Measurements from ENCODE around the gene KIAA1671. TPM values are rescaled to one million over a fixed set of nuclear protein-coding genes. Genes with fewer than 3 reads are reported as not detected.

Gene KIAA1671
- total RNA-seq, 4 donors from 2014 or later = 30.6 to 52.7 (median 39.9) TPM

- Histone ChIP-seq H3K27ac (peak overlapping the region; percentile 13 to 88 (median 85)), H3K36me3 (no peaks in the 10 kb centered on the region), H3K4me1 (peaks cover 0 to 35% (median 17%) of the 10 kb centered on the region in 4 donors), H3K27me3 (no peaks in the 10 kb centered on the region), H3K4me3 (peak overlapping the region; percentile 61 to 71 (median 64)), H3K9me3 (no peaks in the 10 kb centered on the region)
- TF ChIP-seq EP300 (IDR thresholded peaks at IDR 0.05) = peak in 1 of 2 donors; percentile 15
- TF ChIP-seq POLR2A (IDR thresholded peaks at IDR 0.05) = no peak
- no peak for TF ChIP-seq CTCF (IDR thresholded peaks at IDR 0.05)
- 2 to 3% methylated on average over 20 to 28 of the region's 35 CpGs for WGBS, 2 donors
- DNase-seq (ENCODE audit: low spot score in 2 of 2) = peak in 1 of 2 donors; percentile 27
Observed at GRCh38 chr22:24952837-24953383, 394 bp downstream of the KIAA1671 start.

- H3K27me3 ChIP-seq = no peaks in the 10 kb centered on the region
- peak overlapping the region; percentile 13 to 88 (median 85) for H3K27ac ChIP-seq
- no peaks in the 10 kb centered on the region for H3K9me3 ChIP-seq
- H3K36me3 ChIP-seq = no peaks in the 10 kb centered on the region
- DNase-seq (ENCODE audit: low spot score in 2 of 2) = no peak
- peaks cover 0 to 35% (median 17%) of the 10 kb centered on the region in 4 donors for H3K4me1 ChIP-seq
- TF ChIP-seq CTCF (IDR thresholded peaks at IDR 0.05) (no peak), POLR2A (IDR thresholded peaks at IDR 0.05) (no peak), EP300 (IDR thresholded peaks at IDR 0.05) (no peak)
- WGBS, 2 donors = 10 to 17% methylated on average over 17 to 26 of the region's 47 CpGs
- peak overlapping the region; percentile 61 to 71 (median 64) for H3K4me3 ChIP-seq
Observed at GRCh38 chr22:24953384-24954113, 1.0 kb downstream of the KIAA1671 start.

GRCh38 chr22:24954114-24954463, 1.6 kb downstream of the KIAA1671 start:
- peak overlapping the region in 3 of 4 donors; percentile 61 to 71 (median 66) for H3K4me3 ChIP-seq
- peaks cover 0 to 39% (median 17%) of the 10 kb centered on the region in 4 donors for H3K4me1 ChIP-seq
- no peaks in the 10 kb centered on the region for H3K9me3 ChIP-seq
- 41 to 42% methylated on average over 4 of the region's 4 CpGs for WGBS, 2 donors
- H3K27ac ChIP-seq = peak overlapping the region in 3 of 4 donors; percentile 85 to 88 (median 85)
- TF ChIP-seq CTCF (IDR thresholded peaks at IDR 0.05) = no peak
- no peak for TF ChIP-seq POLR2A (IDR thresholded peaks at IDR 0.05)
- no peak for TF ChIP-seq EP300 (IDR thresholded peaks at IDR 0.05)
- no peak for DNase-seq (ENCODE audit: low spot score in 2 of 2)
- H3K36me3 ChIP-seq = no peaks in the 10 kb centered on the region
- H3K27me3 ChIP-seq = no peaks in the 10 kb centered on the region

- 74 to 79% methylated on average over 8 of the region's 8 CpGs for WGBS, 2 donors
- Histone ChIP-seq H3K27me3 (no peaks in the 10 kb centered on the region), H3K4me3 (no peak overlapping the region), H3K4me1 (peaks cover 0 to 39% (median 17%) of the 10 kb centered on the region in 4 donors), H3K27ac (peak overlapping the region in 1 of 4 donors; percentile 28), H3K36me3 (no peaks in the 10 kb centered on the region), H3K9me3 (no peaks in the 10 kb centered on the region)
- TF ChIP-seq EP300 (IDR thresholded peaks at IDR 0.05) (no peak), CTCF (IDR thresholded peaks at IDR 0.05) (no peak), POLR2A (IDR thresholded peaks at IDR 0.05) (no peak)
- DNase-seq (ENCODE audit: low spot score in 2 of 2) = no peak
Observed at GRCh38 chr22:24954856-24955255, 2.3 kb downstream of the KIAA1671 start.

- TF ChIP-seq POLR2A (IDR thresholded peaks at IDR 0.05) (no peak), EP300 (IDR thresholded peaks at IDR 0.05) (no peak), CTCF (IDR thresholded peaks at IDR 0.05) (no peak)
- Histone ChIP-seq H3K4me3 (no peak overlapping the region), H3K4me1 (peaks cover 0 to 29% (median 17%) of the 10 kb centered on the region in 4 donors), H3K36me3 (no peaks in the 10 kb centered on the region), H3K27me3 (no peaks in the 10 kb centered on the region), H3K27ac (no peak overlapping the region), H3K9me3 (no peaks in the 10 kb centered on the region)
- DNase-seq (ENCODE audit: low spot score in 2 of 2) = no peak
- 83 to 89% methylated on average over 2 of the region's 2 CpGs for WGBS, 2 donors
Observed at GRCh38 chr22:24957043-24957442, 4.5 kb downstream of the KIAA1671 start.
